Amygdala (tissue), 56 donors: Measurements from ENCODE around the gene MUC5AC.
"Not testable (repeated sequence)": the region's sequence is repeated elsewhere in the genome, so short reads cannot be mapped to it uniquely, and the experiment has no call there.

Source experiments
- DNase-seq, 56 donors: peaks; one replicate each; lab custom pipeline; 2025; lab: John Stamatoyannopoulos, UW

MUC5AC gene, protein sequence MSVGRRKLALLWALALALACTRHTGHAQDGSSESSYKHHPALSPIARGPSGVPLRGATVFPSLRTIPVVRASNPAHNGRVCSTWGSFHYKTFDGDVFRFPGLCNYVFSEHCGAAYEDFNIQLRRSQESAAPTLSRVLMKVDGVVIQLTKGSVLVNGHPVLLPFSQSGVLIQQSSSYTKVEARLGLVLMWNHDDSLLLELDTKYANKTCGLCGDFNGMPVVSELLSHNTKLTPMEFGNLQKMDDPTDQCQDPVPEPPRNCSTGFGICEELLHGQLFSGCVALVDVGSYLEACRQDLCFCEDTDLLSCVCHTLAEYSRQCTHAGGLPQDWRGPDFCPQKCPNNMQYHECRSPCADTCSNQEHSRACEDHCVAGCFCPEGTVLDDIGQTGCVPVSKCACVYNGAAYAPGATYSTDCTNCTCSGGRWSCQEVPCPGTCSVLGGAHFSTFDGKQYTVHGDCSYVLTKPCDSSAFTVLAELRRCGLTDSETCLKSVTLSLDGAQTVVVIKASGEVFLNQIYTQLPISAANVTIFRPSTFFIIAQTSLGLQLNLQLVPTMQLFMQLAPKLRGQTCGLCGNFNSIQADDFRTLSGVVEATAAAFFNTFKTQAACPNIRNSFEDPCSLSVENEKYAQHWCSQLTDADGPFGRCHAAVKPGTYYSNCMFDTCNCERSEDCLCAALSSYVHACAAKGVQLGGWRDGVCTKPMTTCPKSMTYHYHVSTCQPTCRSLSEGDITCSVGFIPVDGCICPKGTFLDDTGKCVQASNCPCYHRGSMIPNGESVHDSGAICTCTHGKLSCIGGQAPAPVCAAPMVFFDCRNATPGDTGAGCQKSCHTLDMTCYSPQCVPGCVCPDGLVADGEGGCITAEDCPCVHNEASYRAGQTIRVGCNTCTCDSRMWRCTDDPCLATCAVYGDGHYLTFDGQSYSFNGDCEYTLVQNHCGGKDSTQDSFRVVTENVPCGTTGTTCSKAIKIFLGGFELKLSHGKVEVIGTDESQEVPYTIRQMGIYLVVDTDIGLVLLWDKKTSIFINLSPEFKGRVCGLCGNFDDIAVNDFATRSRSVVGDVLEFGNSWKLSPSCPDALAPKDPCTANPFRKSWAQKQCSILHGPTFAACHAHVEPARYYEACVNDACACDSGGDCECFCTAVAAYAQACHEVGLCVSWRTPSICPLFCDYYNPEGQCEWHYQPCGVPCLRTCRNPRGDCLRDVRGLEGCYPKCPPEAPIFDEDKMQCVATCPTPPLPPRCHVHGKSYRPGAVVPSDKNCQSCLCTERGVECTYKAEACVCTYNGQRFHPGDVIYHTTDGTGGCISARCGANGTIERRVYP (N-terminal part only)

GRCh38 chr11:1157645-1158591 lies at the start of gene MUC5AC:
Gene MUC5AC, plus strand, starts transcription at chr11:1157953. Its CDS starts 47 bp downstream, at chr11:1158000.
- DNase-seq, result no peak

DNA sequence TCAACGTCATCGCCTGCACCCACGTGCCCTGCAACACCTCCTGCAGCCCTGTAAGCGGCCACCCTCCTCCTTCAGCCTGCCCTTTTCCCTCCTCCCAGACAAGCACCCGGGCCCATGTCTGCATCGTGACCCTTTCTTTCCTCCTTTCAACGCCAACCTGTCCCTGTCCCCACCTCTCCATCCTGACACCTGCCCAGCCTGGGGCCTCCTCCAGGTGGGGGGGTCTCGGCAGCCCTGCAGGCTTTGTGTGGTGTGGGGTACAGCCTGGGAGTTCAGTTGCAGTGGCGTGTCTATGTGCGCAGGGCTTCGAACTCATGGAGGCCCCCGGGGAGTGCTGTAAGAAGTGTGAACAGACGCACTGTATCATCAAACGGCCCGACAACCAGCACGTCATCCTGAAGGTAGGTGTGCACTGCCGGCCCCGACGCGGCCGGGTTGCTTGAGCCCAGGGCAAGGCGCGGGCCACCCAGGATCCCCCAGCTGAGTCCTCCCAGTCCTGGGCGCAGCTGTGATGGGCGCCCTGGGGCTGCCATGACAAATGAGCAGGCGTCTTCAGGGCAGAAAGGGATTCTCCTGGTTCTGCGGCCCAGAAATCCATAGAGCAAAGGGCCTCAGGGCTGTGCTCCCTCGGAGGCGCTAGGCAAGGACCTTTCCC lies 49.4 kb upstream of the MUC5AC start:
- DNase-seq, result no peak

- DNase-seq, result no peak
Measured at GRCh38 chr11:1109101-1109917, 48.4 kb upstream of the MUC5AC start.

DNA sequence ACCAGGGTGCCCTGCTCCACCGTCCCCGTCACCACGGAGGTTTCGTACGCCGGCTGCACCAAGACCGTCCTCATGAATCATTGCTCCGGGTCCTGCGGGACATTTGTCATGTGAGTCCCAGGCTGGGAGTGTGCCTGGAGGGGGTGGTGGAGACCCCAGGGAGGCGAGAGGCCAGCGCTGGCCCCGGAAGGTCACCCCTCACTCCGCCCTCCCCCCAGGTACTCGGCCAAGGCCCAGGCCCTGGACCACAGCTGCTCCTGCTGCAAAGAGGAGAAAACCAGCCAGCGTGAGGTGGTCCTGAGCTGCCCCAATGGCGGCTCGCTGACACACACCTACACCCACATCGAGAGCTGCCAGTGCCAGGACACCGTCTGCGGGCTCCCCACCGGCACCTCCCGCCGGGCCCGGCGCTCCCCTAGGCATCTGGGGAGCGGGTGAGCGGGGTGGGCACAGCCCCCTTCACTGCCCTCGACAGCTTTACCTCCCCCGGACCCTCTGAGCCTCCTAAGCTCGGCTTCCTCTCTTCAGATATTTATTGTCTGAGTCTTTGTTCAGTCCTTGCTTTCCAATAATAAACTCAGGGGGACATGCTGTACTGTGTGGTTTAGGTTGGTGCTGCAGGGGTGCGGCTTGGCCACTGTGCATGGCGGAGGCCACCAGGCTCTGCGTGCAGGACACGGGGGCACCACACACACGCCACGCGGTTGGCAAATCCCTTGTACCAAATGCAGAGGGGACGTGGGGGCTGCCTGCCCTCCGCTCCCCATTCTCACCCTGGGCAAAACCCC lies 47.6 kb upstream of the MUC5AC start:
- DNase-seq, result no peak

DNA sequence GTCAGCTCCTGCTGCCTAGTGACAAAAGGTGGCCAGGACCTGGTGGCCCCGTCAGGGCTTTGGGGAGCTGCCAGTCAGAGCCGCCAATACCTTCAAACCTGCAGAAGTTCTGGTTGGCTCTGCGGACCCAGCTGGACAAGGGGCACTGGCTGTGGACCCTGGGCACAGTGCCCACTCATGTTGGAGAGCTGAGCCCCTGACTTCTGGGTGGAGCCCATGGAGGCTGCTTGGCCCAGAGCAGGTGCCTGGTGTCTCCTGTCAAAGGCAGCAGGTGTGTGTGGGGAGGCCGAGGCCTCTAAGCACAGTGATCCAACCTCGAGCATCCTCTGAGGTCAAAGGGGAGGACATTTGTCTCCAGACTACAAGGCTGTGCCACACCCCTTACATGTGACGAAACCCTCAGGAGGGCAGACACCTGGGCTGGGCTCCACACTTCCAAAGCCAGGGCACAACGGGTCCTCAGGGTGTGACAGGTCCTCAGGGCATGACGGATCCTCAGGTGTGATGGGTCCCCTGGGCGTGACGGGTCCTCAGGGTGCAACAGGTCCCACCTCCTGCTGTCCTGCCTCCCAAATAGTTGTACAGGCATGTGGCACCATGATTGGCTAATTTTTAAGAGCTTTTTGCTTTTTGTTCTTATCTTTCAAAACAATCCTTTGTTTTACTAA lies 46.1 kb upstream of the MUC5AC start:
- DNase-seq, result no peak

DNA sequence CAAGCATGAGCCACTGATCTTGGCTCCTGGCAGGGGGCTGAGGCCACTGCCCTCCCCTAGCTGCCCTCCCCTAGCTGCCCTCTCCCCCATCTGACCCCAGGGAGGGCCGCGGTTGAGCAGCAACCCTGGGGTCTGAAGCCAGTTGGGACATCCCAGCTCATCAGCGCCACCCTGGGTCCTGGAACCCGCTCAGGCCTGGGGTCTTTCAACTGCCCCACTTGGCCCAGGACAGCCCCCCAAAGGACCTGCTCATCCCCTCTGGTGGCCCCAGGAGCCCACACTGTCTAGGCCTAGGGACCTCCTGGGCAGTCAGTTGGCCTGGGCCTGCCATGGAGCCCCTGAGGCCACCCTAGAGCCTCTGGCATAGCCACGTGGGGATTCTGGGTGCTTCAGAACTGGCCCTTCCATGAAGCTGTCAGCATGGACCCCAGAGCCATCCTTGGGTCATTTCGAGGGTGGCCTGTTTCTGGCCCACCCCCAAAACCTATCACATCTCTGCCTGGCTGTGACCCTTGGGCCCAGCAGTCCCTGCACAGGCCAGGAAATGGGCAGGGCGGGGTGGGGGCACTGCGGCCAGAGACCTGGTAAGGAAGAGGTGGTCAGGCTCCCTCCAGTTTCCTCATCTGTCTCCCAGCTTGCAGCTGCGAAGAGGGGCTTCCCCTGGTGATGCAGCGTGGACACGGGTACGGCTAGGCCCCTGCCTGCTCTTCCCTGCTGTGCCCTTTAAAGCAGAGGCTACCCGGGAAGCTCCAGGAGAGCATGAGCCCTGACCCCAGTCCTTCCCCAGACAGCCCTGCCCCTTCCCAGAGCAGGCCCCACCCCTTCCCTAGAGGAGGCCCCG lies 45.2 kb upstream of the MUC5AC start:
- no peak for DNase-seq

GRCh38 chr11:1113405-1114201 lies 44.1 kb upstream of the MUC5AC start:
- peak in 1 of 56 donors; percentile 15 for DNase-seq

DNA sequence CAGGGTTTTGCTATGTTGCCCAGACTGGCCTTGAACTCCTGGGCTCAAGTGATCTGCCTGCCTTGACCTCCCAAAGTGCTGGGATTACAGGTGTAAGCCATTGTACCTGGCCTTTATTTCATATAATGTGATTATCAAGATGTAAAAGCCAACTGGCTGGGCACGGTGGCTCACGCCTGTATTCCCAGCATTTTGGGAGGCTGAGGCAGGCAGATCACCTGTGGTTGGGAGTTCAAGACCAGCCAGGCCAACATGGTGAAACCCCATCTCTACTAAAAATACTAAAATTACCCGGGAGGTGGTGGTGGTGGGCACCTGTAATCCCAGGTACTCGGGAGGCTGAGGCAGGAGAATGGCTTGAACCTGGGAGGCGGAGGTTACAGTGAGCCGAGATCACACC lies 42.5 kb upstream of the MUC5AC start:
- DNase-seq, result not testable (repeated sequence)

- DNase-seq, result no peak
Measured at GRCh38 chr11:1116104-1116503, 41.6 kb upstream of the MUC5AC start.

- no peak for DNase-seq
Measured at GRCh38 chr11:1116666-1117390, 40.9 kb upstream of the MUC5AC start.

- DNase-seq, result no peak
Measured at GRCh38 chr11:1117992-1118391, 39.8 kb upstream of the MUC5AC start.

- DNase-seq, result no peak
Measured at GRCh38 chr11:1118755-1119603, 38.8 kb upstream of the MUC5AC start.

GRCh38 chr11:1119604-1120146 lies 38.1 kb upstream of the MUC5AC start:
- no peak for DNase-seq
